Activated CD4-positive, alpha-beta memory T cell treated with anti-CD3 and anti-CD28 coated beads, Interleukin-2, amount 10 ng/mL, durations not matched to agents 7 days and 5 days (primary cell): Measurements from ENCODE around the gene LTF. TPM values are rescaled to one million over a fixed set of nuclear protein-coding genes. Genes with fewer than 3 reads are reported as not detected.

Source experiments
- CTCF ChIA-PET: fragments of 350-600 bp; sonication (Branson Sonifier 250); formaldehyde crosslinking; loops from one replicate; lab custom pipeline; 2021; ENCODE audit warnings: antibody characterized with exemption, inconsistent platforms; lab: Charles Lee
- POLR2A ChIA-PET: fragments of 350-600 bp; sonication (Branson Sonifier 250); formaldehyde crosslinking; loops from one replicate; lab custom pipeline; 2021; ENCODE audit warnings: antibody characterized with exemption; lab: Charles Lee
- DNase-seq: peaks from one replicate; pipeline ENCODE4 v3.0.0-alpha.2; 2020
- H3K27ac Mint-ChIP-seq: one replicate; pipeline ENCODE4 v1.8.0; 2021; ENCODE audit warnings: mild to moderate bottlenecking, mixed read lengths
- H3K27me3 Mint-ChIP-seq: one replicate; pipeline ENCODE4 v1.8.0; 2021; ENCODE audit warnings: mixed read lengths
- H3K36me3 Mint-ChIP-seq: one replicate; pipeline ENCODE4 v1.8.0; 2021; ENCODE audit warnings: low read depth, mixed read lengths
- H3K4me1 Mint-ChIP-seq: one replicate; pipeline ENCODE4 v1.8.0; 2021; ENCODE audit warnings: mixed read lengths
- H3K4me3 Mint-ChIP-seq: one replicate; pipeline ENCODE4 v1.8.0; 2021; ENCODE audit warnings: mild to moderate bottlenecking, mixed read lengths
- H3K9me3 Mint-ChIP-seq: one replicate; pipeline ENCODE4 v1.8.0; 2021; ENCODE audit warnings: mixed read lengths
- total RNA-seq, 2 experiments: library from RNA; stranded (reverse); gene quantifications; one replicate each; pipeline ENCODE4 v1.2.3, GENCODE V29; 2021

LTF gene
- total RNA-seq, 2 experiments from 2014 or later, result not detected

- CTCF ChIA-PET, result interaction anchor here (0.6 kb wide), 1 partner anchor 813 kb away, joined by 4 read pairs; no protein-coding TSS in a partner anchor
- POLR2A ChIA-PET, result no interaction called here
- H3K27ac Mint-ChIP-seq, result no peak overlapping the region
- DNase-seq, result peak; percentile 1
- H3K27me3 Mint-ChIP-seq, result peaks cover 45% of the 10 kb centered on the region
- peaks cover 15% of the 10 kb centered on the region for H3K9me3 Mint-ChIP-seq
- no peak overlapping the region for H3K4me3 Mint-ChIP-seq
- peaks cover 12% of the 10 kb centered on the region for H3K36me3 Mint-ChIP-seq
- no peaks in the 10 kb centered on the region for H3K4me1 Mint-ChIP-seq
Measured at GRCh38 chr3:46472736-46473135, 8.0 kb upstream of the LTF start.

- CTCF ChIA-PET, result no interaction called here
- Mint-ChIP-seq H3K27ac (no peak overlapping the region), H3K9me3 (peaks cover 15% of the 10 kb centered on the region), H3K4me1 (no peaks in the 10 kb centered on the region), H3K4me3 (no peak overlapping the region), H3K27me3 (peaks cover 36% of the 10 kb centered on the region), H3K36me3 (peaks cover 12% of the 10 kb centered on the region)
- POLR2A ChIA-PET, result no interaction called here
- DNase-seq, result peak; percentile 14
Measured at GRCh38 chr3:46471371-46471914, 6.7 kb upstream of the LTF start.

- H3K27ac Mint-ChIP-seq, result no peak overlapping the region
- peaks cover 15% of the 10 kb centered on the region for H3K9me3 Mint-ChIP-seq
- H3K27me3 Mint-ChIP-seq, result peaks cover 38% of the 10 kb centered on the region
- DNase-seq, result no peak
- no peaks in the 10 kb centered on the region for H3K4me1 Mint-ChIP-seq
- ChIA-PET CTCF (interaction anchor here (1.7 to 2.9 kb wide), 2 partner anchors 18 to 21 kb away, joined by 4 to 13 read pairs; no protein-coding TSS in a partner anchor), POLR2A (no interaction called here)
- H3K36me3 Mint-ChIP-seq, result peaks cover 12% of the 10 kb centered on the region
- H3K4me3 Mint-ChIP-seq, result no peak overlapping the region
Measured at GRCh38 chr3:46470831-46471230, 6.1 kb upstream of the LTF start.

DNA sequence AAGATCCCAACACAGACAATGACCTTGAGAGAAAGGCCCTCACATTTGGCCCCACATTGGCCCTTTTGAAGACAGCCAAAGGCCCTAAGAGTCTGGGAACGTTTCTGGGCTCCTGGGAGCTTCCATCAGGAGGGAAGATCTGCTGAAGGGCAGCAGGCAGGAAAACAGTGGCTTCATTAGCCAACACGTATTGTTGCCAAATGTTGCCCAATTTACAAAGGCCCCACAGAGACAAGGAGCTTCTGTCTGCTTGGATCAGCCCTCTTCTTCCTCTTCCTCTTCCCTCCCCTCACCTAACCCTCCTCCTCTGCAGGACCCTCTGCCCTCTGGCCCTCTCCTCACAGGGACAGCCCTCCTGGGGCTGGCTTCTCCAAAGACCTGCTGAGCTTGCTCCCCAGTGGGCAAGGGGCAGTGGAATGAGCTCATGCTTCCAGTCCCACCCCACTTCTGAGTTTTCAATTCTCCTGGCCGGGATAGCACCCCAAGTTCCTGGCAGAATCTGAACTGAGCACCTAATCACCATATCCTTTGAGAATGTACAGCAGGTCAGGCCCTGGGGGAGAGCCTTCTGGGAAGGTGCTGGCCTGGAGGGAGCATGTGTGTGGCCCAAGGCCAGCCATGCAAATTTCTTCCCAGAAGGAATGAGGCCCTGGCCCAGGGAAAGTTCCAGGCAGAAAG is 5.1 kb upstream of the LTF start:
- peak; percentile 10 for DNase-seq

DNA sequence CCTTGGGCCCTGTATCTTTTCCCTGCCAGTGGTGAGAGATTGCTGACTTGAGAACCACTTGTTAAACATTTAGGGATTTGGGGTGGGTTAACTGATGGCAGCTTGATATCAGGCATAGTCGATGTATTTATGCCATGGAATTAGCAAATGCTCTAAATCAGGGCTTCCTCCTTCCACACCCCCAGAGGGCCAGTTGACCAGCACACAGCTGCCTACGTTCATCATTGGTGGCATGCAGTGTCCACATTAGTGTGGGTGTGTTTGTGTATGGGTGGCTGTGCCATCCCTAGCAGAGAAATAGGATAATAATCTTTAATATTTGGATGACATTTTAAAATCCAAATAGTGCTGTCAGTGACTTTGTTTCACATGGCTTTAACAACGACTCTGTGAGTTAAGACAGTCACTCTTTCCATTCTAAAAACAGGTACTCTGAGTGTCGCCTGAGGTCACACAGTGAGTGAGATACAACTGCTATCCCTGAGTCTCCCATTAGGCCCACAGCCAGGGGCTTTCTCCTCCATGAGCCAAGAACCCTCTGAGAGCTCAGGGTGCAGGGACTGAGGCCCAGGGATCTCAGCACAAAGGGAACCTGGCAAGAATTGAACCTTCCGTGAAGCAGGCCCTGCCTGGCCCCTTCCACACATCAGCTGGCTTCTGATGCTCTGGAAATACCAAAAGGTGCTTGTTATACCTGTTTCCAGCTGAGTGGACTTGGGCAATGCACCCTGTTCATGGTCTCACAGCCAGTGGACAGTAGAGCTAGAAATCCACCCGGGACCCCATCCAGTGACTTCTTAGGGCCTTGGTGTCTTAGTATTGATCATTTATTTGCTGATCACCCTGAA is 4.3 kb upstream of the LTF start:
- peaks cover 37% of the 10 kb centered on the region for H3K27me3 Mint-ChIP-seq
- ChIA-PET POLR2A (no interaction called here), CTCF (interaction anchor here (1.7 to 2.9 kb wide), 2 partner anchors 20 kb away, joined by 4 to 13 read pairs; no protein-coding TSS in a partner anchor)
- H3K9me3 Mint-ChIP-seq, result no peaks in the 10 kb centered on the region
- H3K4me1 Mint-ChIP-seq, result peaks cover 3% of the 10 kb centered on the region
- no peak overlapping the region for H3K27ac Mint-ChIP-seq
- peak; percentile 7 for DNase-seq
- H3K4me3 Mint-ChIP-seq, result no peak overlapping the region
- no peaks in the 10 kb centered on the region for H3K36me3 Mint-ChIP-seq

More for the DNA sequence above, 5.1 kb upstream of the LTF start:
- Mint-ChIP-seq H3K36me3 (peaks cover 5% of the 10 kb centered on the region), H3K27ac (no peak overlapping the region), H3K27me3 (peaks cover 39% of the 10 kb centered on the region), H3K9me3 (peaks cover 6% of the 10 kb centered on the region), H3K4me1 (no peaks in the 10 kb centered on the region), H3K4me3 (no peak overlapping the region)
- CTCF ChIA-PET, result interaction anchor here (1.7 to 2.9 kb wide), 2 partner anchors 19 to 20 kb away, joined by 4 to 13 read pairs; no protein-coding TSS in a partner anchor
- POLR2A ChIA-PET, result no interaction called here

GRCh38 chr3:46467562-46467961 is 2.9 kb upstream of the LTF start:
- peaks cover 38% of the 10 kb centered on the region for H3K27me3 Mint-ChIP-seq
- CTCF ChIA-PET, result interaction anchor here (0.5 kb wide), 1 partner anchor 67 kb away, joined by 3 read pairs; no protein-coding TSS in a partner anchor
- POLR2A ChIA-PET, result no interaction called here

GRCh38 chr3:46466871-46467403 is 2.2 kb upstream of the LTF start:
- no peaks in the 10 kb centered on the region for H3K36me3 Mint-ChIP-seq
- H3K4me1 Mint-ChIP-seq, result peaks cover 7% of the 10 kb centered on the region
- H3K9me3 Mint-ChIP-seq, result no peaks in the 10 kb centered on the region
- H3K27ac Mint-ChIP-seq, result no peak overlapping the region
- CTCF ChIA-PET, result no interaction called here
- H3K27me3 Mint-ChIP-seq, result peaks cover 44% of the 10 kb centered on the region
- peak; percentile 6 for DNase-seq
- POLR2A ChIA-PET, result no interaction called here
- H3K4me3 Mint-ChIP-seq, result no peak overlapping the region

More at GRCh38 chr3:46467562-46467961, 2.9 kb upstream of the LTF start:
- Mint-ChIP-seq H3K4me1 (peaks cover 7% of the 10 kb centered on the region), H3K27ac (no peak overlapping the region), H3K9me3 (no peaks in the 10 kb centered on the region), H3K4me3 (no peak overlapping the region), H3K36me3 (no peaks in the 10 kb centered on the region)
- DNase-seq, result no peak

DNA sequence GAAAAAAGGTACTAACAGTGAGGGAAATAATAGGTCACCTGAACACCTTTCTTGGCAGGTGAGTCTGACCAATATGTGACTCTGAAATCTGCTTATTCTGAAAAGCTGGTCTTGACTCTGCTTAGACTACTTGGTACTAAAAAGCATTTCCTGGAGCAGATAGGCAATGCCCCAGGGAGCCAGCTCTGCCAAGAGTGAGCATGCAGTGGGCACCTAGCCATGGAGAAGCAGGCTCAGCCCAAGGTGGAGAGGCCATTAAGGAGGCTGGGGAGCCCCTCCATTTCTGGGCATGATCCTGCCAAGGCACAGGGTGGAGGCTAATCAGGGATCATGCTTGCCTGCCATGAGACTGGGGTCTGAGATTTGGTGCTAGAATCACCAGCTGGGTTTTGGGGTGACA is 1.6 kb upstream of the LTF start:
- H3K27me3 Mint-ChIP-seq, result peaks cover 47% of the 10 kb centered on the region
- no peak for DNase-seq
- no peak overlapping the region for H3K4me3 Mint-ChIP-seq
- no peaks in the 10 kb centered on the region for H3K9me3 Mint-ChIP-seq
- H3K36me3 Mint-ChIP-seq, result no peaks in the 10 kb centered on the region
- ChIA-PET CTCF (no interaction called here), POLR2A (no interaction called here)
- no peak overlapping the region for H3K27ac Mint-ChIP-seq
- H3K4me1 Mint-ChIP-seq, result peaks cover 7% of the 10 kb centered on the region

- DNase-seq, result no peak
- Mint-ChIP-seq H3K4me1 (peaks cover 7% of the 10 kb centered on the region), H3K4me3 (no peak overlapping the region), H3K36me3 (no peaks in the 10 kb centered on the region), H3K27me3 (peaks cover 55% of the 10 kb centered on the region), H3K9me3 (no peaks in the 10 kb centered on the region), H3K27ac (no peak overlapping the region)
- ChIA-PET POLR2A (no interaction called here), CTCF (no interaction called here)
Measured at GRCh38 chr3:46465196-46465520, 453 bp upstream of the LTF start.

GRCh38 chr3:46463868-46464241 is 850 bp downstream of the LTF start:
- ChIA-PET POLR2A (no interaction called here), CTCF (no interaction called here)
- Mint-ChIP-seq H3K36me3 (no peaks in the 10 kb centered on the region), H3K4me1 (peaks cover 7% of the 10 kb centered on the region), H3K4me3 (no peak overlapping the region), H3K27me3 (peaks cover 64% of the 10 kb centered on the region), H3K9me3 (no peaks in the 10 kb centered on the region), H3K27ac (no peak overlapping the region)
- no peak for DNase-seq

GRCh38 chr3:46463120-46463867 is 1.4 kb downstream of the LTF start:
- Mint-ChIP-seq H3K36me3 (no peaks in the 10 kb centered on the region), H3K4me3 (no peak overlapping the region), H3K27me3 (peaks cover 64% of the 10 kb centered on the region), H3K9me3 (no peaks in the 10 kb centered on the region), H3K4me1 (peaks cover 7% of the 10 kb centered on the region), H3K27ac (no peak overlapping the region)
- DNase-seq, result peak; percentile 14
- POLR2A ChIA-PET, result no interaction called here
- CTCF ChIA-PET, result interaction anchor here (0.7 to 1.4 kb wide), 3 partner anchors 20 to 166 kb away, joined by 3 to 5 read pairs (median 3); no protein-coding TSS in a partner anchor

DNA sequence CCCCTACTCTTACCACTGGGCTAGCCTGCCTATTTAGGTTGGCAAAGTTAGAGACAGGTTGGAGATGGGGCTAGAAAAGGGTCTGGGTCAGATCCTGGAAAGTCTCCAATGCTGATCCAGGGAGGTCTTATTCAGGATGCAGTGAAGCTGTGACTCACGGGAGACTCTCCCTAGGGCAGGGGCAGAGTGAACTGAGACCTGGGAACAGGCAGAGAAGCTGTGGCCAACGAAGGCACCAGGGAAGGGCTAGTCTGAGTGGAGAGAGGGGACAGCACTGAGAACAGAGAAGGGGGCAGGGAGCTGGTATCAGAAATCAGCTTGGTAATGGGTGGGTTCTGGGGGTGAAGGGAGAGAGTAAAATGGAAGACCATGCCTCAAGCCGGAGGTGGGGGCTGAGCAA is 2.2 kb downstream of the LTF start:
- Mint-ChIP-seq H3K4me1 (peaks cover 7% of the 10 kb centered on the region), H3K27me3 (peaks cover 64% of the 10 kb centered on the region), H3K27ac (no peak overlapping the region), H3K9me3 (no peaks in the 10 kb centered on the region), H3K36me3 (no peaks in the 10 kb centered on the region), H3K4me3 (no peak overlapping the region)
- no peak for DNase-seq
- POLR2A ChIA-PET, result no interaction called here
- CTCF ChIA-PET, result interaction anchor here (0.7 to 1.4 kb wide), 6 partner anchors 21 to 230 kb away, joined by 3 to 5 read pairs (median 4); no protein-coding TSS in a partner anchor
